Progenitor cell of endocrine pancreas (in vitro differentiated cells): ENCODE data around the gene ZNRF3. TPM values are rescaled to one million over a fixed set of nuclear protein-coding genes. Genes with fewer than 3 reads are reported as not detected.

Source experiments
- DNase-seq: peaks from one replicate; pipeline ENCODE4 v3.0.0; 2021; ENCODE audit warnings: low spot score; ENCODE audit not compliant: unreplicated experiment
- H3K27ac Mint-ChIP-seq: 2 replicates; pipeline ENCODE4 v1.8.0; 2021; ENCODE audit warnings: mild to moderate bottlenecking, moderate library complexity, mixed read lengths
- H3K27me3 Mint-ChIP-seq: 2 replicates; pipeline ENCODE4 v1.8.0; 2021; ENCODE audit warnings: mixed read lengths
- H3K36me3 Mint-ChIP-seq: 2 replicates; pipeline ENCODE4 v1.8.0; 2022; ENCODE audit warnings: mixed read lengths; ENCODE audit not compliant: insufficient read depth
- H3K4me1 Mint-ChIP-seq: 2 replicates; pipeline ENCODE4 v1.8.0; 2021; ENCODE audit warnings: low read depth, mixed read lengths
- H3K4me3 Mint-ChIP-seq: 2 replicates; pipeline ENCODE4 v1.8.0; 2021; ENCODE audit warnings: low read depth, mild to moderate bottlenecking, moderate library complexity, mixed read lengths
- H3K9me3 Mint-ChIP-seq: 2 replicates; pipeline ENCODE4 v1.8.0; 2021; ENCODE audit warnings: low read depth, mixed read lengths
- CTCF ChIP-seq: fragments of 200-600 bp; sonication (generic); IDR thresholded peaks from one replicate; pipeline ENCODE4 v1.5.0; 2021; ENCODE audit warnings: antibody characterized with exemption, mild to moderate bottlenecking; ENCODE audit not compliant: unreplicated experiment
- total RNA-seq: library from RNA; stranded (reverse); gene quantifications from 2 replicates; pipeline ENCODE4 v1.2.1, GENCODE V29; 2021

Gene ZNRF3
- total RNA-seq, 1 donor from 2014 or later = 7.5 TPM

- no peak overlapping the region for H3K27ac Mint-ChIP-seq
- no peaks in the 10 kb centered on the region for H3K9me3 Mint-ChIP-seq
- peaks cover under 1% of the 10 kb centered on the region for H3K4me1 Mint-ChIP-seq
- no peak for DNase-seq
- H3K4me3 Mint-ChIP-seq = no peak overlapping the region
- peaks cover 6% of the 10 kb centered on the region for H3K36me3 Mint-ChIP-seq
- peaks cover 5% of the 10 kb centered on the region for H3K27me3 Mint-ChIP-seq
- no peak for TF ChIP-seq CTCF
Measured at GRCh38 chr22:29049655-29050263, 166.4 kb downstream of the ZNRF3 start.

- H3K4me1 Mint-ChIP-seq = peaks cover 6% of the 10 kb centered on the region
- DNase-seq = no peak
- no peak for TF ChIP-seq CTCF
- no peak overlapping the region for H3K4me3 Mint-ChIP-seq
- H3K36me3 Mint-ChIP-seq = peaks cover 7% of the 10 kb centered on the region
- H3K27me3 Mint-ChIP-seq = peaks cover 10% of the 10 kb centered on the region
- H3K27ac Mint-ChIP-seq = no peak overlapping the region
- no peaks in the 10 kb centered on the region for H3K9me3 Mint-ChIP-seq
Measured at GRCh38 chr22:29050457-29050856, 167.1 kb downstream of the ZNRF3 start.

GRCh38 chr22:29053048-29053702, 169.8 kb downstream of the ZNRF3 start:
- Mint-ChIP-seq H3K9me3 (no peaks in the 10 kb centered on the region), H3K4me1 (peaks cover 8% of the 10 kb centered on the region), H3K27me3 (peaks cover 15% of the 10 kb centered on the region), H3K4me3 (no peak overlapping the region), H3K27ac (no peak overlapping the region), H3K36me3 (peaks cover 3% of the 10 kb centered on the region)
- no peak for TF ChIP-seq CTCF
- no peak for DNase-seq

GRCh38 chr22:29054251-29054767, 170.9 kb downstream of the ZNRF3 start:
- no peak for DNase-seq
- H3K9me3 Mint-ChIP-seq = no peaks in the 10 kb centered on the region
- peaks cover 8% of the 10 kb centered on the region for H3K4me1 Mint-ChIP-seq
- no peak for TF ChIP-seq CTCF
- no peak overlapping the region for H3K4me3 Mint-ChIP-seq
- peaks cover 24% of the 10 kb centered on the region for H3K27me3 Mint-ChIP-seq
- no peak overlapping the region for H3K27ac Mint-ChIP-seq
- H3K36me3 Mint-ChIP-seq = peaks cover 3% of the 10 kb centered on the region

- Mint-ChIP-seq H3K27me3 (peaks cover 30% of the 10 kb centered on the region), H3K36me3 (peaks cover 1% of the 10 kb centered on the region), H3K4me3 (no peak overlapping the region), H3K27ac (no peak overlapping the region), H3K4me1 (peaks cover 8% of the 10 kb centered on the region), H3K9me3 (no peaks in the 10 kb centered on the region)
- no peak for TF ChIP-seq CTCF
- no peak for DNase-seq
Measured at GRCh38 chr22:29055192-29055830, 171.9 kb downstream of the ZNRF3 start.
